ENCODE measurements around the gene ODC1.
A peak's percentile ranks its signal among the peaks of the same experiment; 100 is the strongest.

The ODC1 gene

DNA sequence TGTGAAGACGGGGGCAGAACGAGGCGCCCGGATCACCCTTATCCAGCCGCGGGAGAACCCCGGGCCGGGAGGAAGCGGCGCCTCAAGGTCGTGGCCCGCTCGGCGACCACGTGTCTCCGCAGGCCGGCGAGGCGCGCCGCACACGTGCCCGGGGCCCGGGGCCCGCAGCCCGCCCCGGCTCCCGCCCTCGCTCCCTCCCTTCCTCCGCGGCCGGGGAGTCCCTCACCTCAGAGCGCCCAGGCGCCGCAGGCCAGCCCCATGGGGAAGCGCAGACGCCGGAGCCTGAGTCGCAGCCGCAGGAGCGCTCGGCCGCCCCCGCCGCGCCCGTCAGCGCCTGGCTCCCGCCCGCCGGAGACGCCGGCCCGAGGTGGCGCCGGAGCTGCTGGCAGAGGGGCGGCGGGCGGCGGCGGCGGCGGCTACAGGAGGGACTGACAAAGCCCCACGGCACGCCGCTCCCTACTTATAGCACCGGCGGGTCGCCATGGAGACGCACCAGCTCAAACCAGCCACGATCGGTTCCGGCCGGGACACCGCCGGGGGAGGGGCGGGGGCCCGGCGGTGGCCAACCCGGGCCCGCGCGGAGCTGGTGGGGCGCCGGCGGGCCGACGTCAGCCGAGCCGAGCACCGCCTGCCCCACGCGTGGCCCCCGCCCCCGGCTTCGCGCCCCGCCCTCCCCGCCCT, at the start of gene ODC1:
Gene ODC1 (minus strand): TSS at position 433 of the 681 bp plus-strand sequence. CDS start 3,295 bp downstream, outside the sequence.
- DNase-seq (ENCODE audit: low read depth), result peak; percentile 67
- no peak for TF ChIP-seq CTCF (conservative IDR thresholded peaks at IDR 0.05; ENCODE audit: low read depth, low read length)

GRCh38 chr2:10497797-10498251, 49.7 kb upstream of the ODC1 start:
- DNase-seq (ENCODE audit: low read depth), result no peak
- TF ChIP-seq CTCF (conservative IDR thresholded peaks at IDR 0.05; ENCODE audit: low read depth, low read length), result no peak
- no peak overlapping the region for H3K4me3 ChIP-seq (ENCODE audit: low read length)

More for the DNA sequence above, at the start of gene ODC1:
- peak within 1 kb of the TSS; percentile 97 for H3K4me3 ChIP-seq (ENCODE audit: low read length)

DNA sequence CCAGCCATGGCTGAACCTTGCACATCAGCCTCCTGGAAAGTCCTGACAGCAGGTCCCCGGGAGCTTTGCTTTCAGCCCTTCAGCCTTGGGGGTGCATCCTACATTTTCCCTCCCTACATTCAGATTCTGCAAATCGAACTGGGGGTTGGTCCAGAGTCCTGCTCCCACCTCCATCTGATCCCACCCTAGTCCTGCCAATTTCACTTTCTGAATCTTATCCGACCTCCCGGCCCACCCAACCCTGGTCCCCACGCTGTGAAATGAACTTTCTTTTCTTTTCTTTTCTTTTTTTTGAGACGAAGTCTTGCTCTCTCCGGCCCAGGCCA, 47.8 kb upstream of the ODC1 start:
- no peak for DNase-seq (ENCODE audit: low read depth)
- TF ChIP-seq CTCF (conservative IDR thresholded peaks at IDR 0.05; ENCODE audit: low read depth, low read length), result no peak
- no peak overlapping the region for H3K4me3 ChIP-seq (ENCODE audit: low read length)

- no peak overlapping the region for H3K4me3 ChIP-seq (ENCODE audit: low read length)
- TF ChIP-seq CTCF (conservative IDR thresholded peaks at IDR 0.05; ENCODE audit: low read depth, low read length), result no peak
- DNase-seq (ENCODE audit: low read depth), result no peak
Measured at GRCh38 chr2:10495311-10495987, 47.3 kb upstream of the ODC1 start.

DNA sequence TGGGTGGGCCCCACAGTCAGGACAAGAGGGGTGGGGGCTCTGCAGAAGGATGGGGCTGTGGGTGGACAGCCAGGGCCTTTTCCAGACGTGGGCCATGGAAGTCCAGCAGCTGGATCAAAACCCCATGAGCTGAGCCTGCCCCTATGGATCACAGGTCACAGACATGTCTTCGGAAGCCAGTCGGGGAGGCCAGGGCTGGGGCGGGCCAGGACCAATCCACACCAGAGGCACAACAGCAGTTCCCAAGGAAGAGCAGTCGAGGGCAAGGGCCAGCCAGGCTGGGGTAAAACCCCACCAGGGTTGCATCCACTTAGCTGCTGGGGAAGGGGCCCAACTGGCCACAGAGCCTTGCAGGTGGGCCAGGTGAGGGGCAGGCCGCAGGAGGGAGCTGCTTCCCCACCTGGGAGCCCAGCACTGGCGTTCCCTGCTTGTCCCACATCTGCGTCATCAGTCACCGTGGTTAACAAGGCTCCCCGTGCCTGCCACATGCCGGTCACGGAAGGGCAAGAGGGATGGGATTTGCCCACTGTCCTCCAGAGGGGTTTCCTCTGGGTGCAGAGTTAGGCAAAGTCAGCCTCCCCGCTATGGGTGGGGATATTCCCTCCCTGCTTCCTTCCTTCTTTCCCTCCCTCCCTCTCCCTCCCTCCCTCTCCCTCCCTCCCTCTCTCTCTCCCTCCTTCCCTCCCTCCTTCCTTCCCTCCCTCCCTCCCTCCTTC, 46.4 kb upstream of the ODC1 start:
- H3K4me3 ChIP-seq (ENCODE audit: low read length), result no peak overlapping the region
- no peak for TF ChIP-seq CTCF (conservative IDR thresholded peaks at IDR 0.05; ENCODE audit: low read depth, low read length)
- no peak for DNase-seq (ENCODE audit: low read depth)

GRCh38 chr2:10493634-10494281, 45.6 kb upstream of the ODC1 start:
- no peak for TF ChIP-seq CTCF (conservative IDR thresholded peaks at IDR 0.05; ENCODE audit: low read depth, low read length)
- DNase-seq (ENCODE audit: low read depth), result no peak
- H3K4me3 ChIP-seq (ENCODE audit: low read length), result no peak overlapping the region

Data from retinal pigment epithelial cell (primary cell).